HG03378 (cell line): Measurements from ENCODE around the gene CALHM1.
A peak's percentile ranks its signal among the peaks of the same experiment; 100 is the strongest.

Experiments
- ATAC-seq: cut with Tn5 transposase; IDR thresholded peaks from one replicate; pipeline ENCODE4 v1.9.1; 2021; ENCODE audit warnings: mild to moderate bottlenecking, moderate library complexity; ENCODE audit not compliant: unreplicated experiment

Gene CALHM1

DNA sequence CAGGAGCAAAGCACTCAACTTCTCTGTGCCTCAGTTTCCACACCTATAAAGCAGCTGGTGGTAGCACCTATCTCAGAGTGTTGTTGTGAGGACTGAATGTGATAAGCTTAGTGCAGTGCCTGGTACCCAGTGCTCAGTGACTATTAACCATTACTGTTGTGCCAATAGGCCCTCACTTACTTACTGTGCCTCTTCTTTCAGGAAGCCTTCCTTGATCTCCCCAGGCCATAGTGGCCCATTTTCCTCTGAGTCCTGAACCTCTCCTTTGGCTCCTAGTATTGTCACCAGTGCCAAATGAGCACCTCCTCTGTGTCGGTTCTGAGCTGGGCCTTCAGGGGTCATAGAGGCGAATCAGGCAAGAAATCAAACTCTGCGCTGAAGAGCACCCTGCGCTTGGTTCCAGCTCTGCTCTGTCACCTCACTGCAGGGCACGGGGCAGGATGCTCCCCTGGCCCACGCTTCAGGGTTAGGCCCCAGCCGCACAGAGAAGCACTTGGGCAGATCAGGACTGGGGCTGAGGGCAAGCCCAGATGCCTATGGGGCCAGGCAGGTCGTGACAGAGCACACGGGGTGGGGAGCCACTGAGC is 2.5 kb downstream of the CALHM1 start:
- no peak for ATAC-seq

DNA sequence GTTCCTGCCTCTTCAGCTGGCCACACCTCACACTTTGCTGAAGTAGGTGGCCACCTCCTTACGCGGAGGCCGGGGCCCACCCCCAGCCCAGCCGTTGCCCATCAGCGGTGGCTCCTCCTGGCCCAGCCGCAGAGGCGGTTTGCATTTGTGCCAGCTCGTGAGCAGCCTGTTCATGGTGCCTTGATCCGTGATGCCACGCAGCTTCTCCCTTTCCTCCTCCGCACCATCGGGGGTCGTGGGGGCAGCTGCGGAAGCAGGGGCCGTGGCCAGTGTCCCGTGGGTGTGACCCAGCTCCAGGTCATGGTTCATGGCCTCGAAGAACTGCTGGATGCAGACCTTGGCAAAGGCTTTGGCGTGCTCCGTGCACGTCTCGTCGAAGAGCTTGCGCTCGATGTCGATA is 3.5 kb downstream of the CALHM1 start:
- ATAC-seq = no peak

DNA sequence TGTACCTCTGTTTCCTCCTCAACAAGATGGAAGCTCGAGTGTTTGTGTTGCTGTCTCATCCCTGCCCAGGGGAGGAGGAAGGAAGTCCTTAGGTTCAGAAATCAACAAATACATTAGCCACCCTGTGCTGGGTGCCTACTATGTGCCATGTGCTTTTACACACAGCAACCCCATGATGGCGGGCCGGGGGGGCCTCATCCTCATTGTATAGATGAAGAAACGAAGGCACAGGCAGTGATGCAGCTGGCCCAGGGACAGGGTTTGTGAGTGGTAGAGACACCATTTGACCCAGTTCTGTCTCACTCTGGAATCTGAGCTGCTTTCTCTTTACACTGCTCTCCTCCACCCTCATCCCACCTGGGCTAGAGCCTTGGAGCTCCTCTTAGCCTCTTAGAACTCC is 4.7 kb downstream of the CALHM1 start:
- no peak for ATAC-seq

DNA sequence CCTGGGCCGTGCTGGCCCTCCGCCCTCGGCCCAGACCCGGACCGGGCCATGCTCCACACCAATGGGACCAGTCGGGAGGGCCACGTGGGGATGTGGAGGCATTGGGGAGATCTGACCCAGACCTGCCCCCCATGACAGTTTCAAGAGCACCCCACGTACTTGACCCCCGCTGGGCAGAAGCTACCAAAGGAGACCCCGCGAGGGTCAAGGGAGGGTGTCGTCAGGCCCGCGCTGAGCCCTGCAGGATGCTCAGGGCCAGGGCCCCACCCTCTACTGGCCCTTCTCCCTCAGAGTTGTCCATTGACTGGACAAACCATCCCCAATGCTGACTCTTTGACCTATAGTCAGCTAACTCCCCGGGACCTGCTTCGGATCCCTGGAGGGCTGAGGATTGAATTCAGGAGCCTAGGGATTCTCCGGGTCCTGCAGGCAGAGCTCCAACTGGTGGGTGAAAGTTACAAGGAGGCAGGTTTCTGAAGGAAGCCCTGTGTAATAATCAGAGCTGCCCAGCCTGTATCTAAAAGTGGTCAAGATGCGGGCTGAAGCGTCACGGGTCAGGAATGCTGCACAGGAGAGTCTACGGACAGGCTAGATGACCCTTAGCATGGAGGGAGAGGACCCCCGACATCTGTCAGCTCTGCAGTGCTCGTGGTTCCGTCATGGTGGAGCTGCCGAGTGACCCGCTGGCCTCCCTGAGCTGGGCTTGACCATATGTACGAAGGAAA is 6.0 kb downstream of the CALHM1 start:
- ATAC-seq = no peak

- peak; percentile 56 for ATAC-seq
Observed at GRCh38 chr10:103451831-103452505, 6.7 kb downstream of the CALHM1 start, which contains the start of gene CALHM2. Gene CALHM2, minus strand, starts transcription at chr10:103452370. Its CDS starts 2,429 bp downstream, at chr10:103449941.

DNA sequence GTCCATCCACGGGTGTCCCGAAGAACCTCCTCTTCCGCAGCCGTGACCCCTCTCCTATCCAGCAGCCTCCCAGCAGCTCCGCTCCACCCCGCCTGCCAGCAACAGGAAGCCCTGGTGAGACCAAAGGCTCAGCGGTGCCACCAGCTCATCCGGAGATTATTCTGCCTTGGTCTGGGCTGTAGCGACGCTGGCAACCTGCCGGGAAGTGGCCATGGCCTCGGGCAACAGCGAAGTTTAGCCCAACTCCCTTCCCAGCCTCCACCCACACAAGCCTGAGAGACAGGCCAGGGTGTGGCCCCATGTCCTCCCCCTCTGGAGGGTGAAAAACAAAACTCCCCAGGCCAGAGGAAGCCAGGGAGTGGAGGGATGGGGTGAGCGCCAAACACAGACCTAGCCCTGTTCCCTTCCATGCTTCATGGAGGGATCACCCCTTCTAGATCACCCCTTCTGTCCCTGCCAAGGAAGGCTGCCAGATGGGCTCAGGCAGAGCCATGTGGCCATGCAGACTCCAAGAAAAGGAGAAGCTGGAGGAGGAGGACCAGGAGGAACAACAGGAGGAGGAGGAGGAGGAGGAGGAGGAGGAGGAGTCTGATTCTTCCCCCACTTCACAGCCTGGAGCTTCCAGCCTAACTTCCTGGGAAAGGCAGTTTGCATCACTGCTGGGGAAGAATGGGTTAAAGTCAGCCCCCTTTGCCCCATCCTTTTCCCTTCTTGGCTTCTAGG is 7.4 kb downstream of the CALHM1 start:
- no peak for ATAC-seq

DNA sequence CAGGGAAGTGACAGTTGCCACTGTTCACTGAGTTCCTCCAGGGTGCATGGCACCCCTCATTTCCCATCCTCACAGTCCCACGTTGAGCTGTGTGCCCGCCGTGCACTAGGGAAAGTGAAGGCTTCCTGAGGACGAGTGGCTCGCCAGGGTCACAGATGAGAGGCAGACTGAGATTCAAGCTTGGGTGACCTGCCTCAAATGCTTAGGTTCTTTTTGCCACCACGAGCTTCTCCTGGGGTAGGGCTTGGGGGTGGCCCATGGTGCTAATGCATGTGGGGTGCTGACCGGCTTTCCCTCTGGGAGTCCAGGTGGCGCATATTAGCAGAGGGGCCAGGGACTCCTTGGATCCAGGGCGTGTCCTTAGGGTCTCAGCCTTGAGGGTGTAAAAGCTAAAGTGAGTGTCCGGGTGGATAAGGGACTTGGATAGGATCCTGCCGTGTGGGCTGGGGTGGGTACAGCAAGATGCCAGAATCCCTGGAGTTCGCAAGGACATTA is 8.5 kb downstream of the CALHM1 start:
- no peak for ATAC-seq

- no peak for ATAC-seq
Observed at GRCh38 chr10:103449208-103450144, 9.2 kb downstream of the CALHM1 start.

DNA sequence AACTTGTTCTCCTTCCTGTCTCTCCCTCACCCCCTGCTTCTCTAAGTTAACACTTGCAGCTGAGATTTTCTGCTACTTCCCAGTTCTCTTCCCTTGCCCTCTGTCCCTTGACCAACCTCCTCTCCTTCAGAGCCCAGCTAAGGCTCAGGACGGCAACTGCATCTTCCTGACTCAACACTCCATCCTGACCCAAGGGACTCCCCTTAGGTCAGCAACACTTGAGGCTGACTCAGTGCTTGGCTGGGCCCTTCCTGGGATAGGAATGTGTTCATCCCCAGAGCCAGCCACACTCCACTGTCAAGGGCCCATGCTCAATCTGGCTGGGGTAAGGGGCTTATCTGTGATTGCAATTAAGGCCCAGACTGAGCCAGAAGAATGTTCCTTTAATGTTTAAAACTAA is 10.0 kb downstream of the CALHM1 start:
- no peak for ATAC-seq

DNA sequence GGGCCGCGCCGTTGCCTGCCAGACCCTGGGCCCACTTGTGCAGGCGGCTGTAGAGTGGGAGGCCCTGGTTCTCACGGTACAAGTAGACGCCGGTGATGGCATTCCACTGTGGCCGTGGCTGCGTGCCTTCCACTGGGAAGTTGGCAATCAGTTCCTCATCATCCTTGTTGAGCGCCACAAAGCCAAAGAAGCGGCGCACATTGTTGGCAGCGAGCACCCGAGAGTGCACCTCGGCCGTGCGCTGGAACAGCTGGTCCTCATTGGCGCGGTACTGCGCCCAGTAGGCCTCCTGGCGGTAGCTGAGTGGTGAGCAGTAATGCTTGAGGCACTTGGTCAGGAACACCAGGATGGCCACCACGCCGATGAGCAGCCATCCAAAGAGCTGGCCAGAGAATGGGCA is 11.5 kb downstream of the CALHM1 start:
- no peak for ATAC-seq

DNA sequence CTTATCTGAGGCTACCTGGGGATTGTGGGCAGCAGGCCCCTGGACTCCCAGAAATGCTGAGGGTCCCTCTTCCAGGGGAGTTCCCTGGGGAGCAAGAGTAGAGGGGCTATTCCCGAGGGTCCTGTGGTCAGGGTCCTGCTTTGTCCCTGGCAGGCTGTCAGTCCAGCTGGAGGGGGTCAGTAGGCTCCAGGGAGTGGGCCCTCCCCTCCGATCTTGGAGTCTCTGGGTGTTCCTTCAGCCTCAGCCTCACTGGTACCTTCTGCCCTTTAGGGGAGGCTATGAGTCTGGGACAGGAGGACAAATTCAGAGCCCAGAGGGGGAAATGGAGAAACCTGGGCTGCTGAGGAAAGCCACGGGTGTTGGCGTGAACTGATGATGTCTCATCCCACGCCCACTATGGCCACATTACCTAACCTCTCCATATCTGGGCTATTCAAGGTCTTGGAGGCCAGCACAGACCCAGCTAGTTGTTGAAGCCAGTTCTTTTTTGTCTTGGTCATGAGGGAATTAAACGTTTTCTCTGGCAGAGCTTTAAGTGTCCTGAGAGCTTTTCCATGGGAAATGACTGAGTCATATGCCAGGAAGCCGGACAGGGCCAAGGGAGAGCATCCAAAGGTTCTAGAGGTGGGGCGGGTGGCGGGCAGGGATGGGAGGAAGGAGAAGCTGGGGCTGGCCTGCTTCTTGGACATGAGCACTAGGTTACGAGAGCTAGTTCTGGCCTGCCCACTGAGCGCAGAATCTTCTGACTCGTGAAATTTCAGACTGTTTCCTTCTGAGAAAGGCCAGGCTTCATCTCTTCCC is 12.7 kb downstream of the CALHM1 start:
- ATAC-seq = no peak

- ATAC-seq = no peak
Observed at GRCh38 chr10:103445366-103445765, 13.3 kb downstream of the CALHM1 start.

DNA sequence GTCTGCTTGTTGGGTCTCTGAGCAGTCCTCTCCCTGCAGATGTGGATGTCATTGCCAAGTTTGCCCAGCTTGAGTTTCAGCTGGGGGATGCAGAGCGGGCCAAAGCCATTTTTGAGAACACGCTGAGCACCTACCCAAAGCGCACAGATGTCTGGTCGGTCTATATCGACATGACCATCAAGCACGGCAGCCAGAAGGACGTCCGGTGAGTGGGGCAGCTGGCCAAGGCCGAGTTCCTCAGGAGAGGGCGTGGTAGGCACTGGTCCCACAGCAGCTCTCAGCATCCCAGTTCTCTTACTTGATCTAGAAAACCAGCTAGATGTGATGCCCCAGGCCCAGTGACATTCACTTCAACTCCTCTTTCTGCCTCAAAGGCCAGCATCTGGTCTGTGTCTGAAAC is 14.2 kb downstream of the CALHM1 start:
- ATAC-seq = no peak

- ATAC-seq = no peak
Observed at GRCh38 chr10:103443475-103444185, 15.1 kb downstream of the CALHM1 start.

DNA sequence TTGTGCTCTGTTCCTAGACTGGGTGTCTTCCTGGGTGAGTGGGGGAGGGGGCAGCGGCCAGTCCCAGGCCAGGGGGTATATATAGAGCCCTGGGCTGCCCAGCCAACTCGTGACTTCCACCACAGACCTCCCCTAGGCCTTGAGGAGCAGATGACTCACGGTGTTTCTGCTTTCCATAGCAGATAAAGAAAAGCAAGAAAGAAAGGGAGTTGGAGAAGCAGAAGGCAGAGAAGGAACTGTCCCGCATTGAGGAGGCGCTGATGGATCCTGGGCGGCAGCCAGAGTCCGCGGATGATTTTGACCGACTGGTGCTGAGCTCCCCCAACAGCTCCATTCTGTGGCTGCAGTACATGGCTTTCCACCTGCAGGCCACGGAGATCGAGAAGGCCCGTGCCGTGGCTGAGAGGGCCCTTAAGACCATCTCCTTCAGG is 16.7 kb downstream of the CALHM1 start:
- ATAC-seq = no peak

- ATAC-seq = no peak
Observed at GRCh38 chr10:103441611-103442010, 17.1 kb downstream of the CALHM1 start.

- ATAC-seq = no peak
Observed at GRCh38 chr10:103441206-103441605, 17.5 kb downstream of the CALHM1 start.

DNA sequence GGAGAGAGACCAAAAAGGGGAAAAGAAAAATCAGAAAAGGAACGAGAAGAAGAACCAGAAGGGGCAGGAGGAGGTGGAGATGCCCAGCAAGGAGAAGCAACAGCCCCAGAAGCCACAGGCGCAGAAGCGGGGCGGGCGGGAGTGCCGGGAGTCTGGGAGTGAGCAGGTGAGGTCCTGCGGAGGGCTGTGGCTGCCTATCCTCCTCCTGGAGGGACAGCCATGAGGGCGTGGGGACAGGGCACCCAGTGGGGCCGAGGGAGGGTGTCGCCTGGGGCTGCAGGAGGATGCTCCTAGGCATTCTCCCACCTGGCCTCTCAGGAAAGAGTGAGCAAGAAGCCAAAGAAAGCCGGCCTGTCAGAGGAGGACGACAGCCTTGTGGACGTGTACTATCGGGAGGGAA is 18.3 kb downstream of the CALHM1 start:
- no peak for ATAC-seq

DNA sequence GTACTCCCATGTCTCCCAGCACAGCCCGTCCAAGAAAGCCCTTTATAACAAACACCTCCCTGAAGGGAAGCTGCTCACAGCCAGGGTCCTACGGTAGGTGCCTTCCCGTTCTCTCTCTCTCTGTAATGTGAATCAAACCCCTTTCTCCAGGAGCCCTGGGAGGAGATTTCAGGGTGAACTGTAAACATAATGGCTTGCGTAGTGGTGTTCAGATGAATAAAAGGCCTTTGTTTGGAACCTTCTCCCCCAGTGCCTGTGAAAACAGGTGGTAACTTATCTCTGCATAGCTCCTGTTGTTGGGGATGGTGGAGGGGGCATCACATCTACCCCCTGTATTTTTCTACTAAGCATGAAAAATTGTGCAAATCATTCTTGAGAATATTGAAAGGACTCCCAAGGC is 18.9 kb downstream of the CALHM1 start:
- no peak for ATAC-seq
